Testis (tissue), 2 donors: ENCODE measurements around the gene STXBP1.

Experiments
- POLR2A ChIP-seq: fragments of 450-650 bp; IDR thresholded peaks from one replicate; pipeline ENCODE4 v1.6.1; 2017; ENCODE audit warnings: antibody characterized with exemption, mild to moderate bottlenecking, moderate library complexity
- TF ChIP-seq, protein P1 (sequence below), 3 experiments: fragments of 450-650 bp in 2 of 3; fragments of 200-600 bp in 1 of 3; sonication (generic) in 1 of 3; IDR thresholded peaks; one replicate each; pipeline ENCODE4 v1.5.1; 2016 to 2019; ENCODE audit warnings: antibody characterized with exemption in 3 of 3, mild to moderate bottlenecking in 2 of 3, moderate library complexity in 1 of 3

DNA sequence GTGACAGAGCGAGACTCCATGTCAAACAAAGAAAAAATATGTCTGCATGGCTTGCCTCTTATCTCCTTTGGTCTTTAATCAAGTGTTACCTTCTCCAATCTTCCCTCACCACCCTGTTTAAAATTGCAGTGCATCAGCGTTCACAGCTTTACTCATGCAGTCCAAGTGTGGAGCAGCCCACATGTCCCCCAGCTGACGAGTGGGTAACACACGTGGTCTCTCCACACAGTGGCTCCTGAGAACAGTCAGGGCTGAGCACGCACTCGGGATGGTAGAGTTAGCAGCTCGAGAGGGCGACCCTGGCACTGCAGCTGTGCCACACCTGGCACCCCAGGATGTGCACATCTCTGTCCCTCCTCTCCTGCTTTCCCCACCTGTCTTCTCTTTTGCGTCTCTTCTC is 68.8 kb downstream of the STXBP1 start:
- TF ChIP-seq, protein P1, sequence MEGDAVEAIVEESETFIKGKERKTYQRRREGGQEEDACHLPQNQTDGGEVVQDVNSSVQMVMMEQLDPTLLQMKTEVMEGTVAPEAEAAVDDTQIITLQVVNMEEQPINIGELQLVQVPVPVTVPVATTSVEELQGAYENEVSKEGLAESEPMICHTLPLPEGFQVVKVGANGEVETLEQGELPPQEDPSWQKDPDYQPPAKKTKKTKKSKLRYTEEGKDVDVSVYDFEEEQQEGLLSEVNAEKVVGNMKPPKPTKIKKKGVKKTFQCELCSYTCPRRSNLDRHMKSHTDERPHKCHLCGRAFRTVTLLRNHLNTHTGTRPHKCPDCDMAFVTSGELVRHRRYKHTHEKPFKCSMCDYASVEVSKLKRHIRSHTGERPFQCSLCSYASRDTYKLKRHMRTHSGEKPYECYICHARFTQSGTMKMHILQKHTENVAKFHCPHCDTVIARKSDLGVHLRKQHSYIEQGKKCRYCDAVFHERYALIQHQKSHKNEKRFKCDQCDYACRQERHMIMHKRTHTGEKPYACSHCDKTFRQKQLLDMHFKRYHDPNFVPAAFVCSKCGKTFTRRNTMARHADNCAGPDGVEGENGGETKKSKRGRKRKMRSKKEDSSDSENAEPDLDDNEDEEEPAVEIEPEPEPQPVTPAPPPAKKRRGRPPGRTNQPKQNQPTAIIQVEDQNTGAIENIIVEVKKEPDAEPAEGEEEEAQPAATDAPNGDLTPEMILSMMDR (IDR thresholded peaks at IDR 0.05): no peak
- TF ChIP-seq POLR2A: no peak
